ENCODE measurements around the gene CDT1.
"Not testable (repeated sequence)": the region's sequence is repeated elsewhere in the genome, so short reads cannot be mapped to it uniquely, and the experiment has no call there.

Gene CDT1

GRCh38 chr16:88769617-88770460 lies 33.8 kb upstream of the CDT1 start:
- no peak for DNase-seq

GRCh38 chr16:88770461-88771293 lies 32.9 kb upstream of the CDT1 start:
- DNase-seq = no peak

- no peak for DNase-seq
Observed at GRCh38 chr16:88771294-88771772, 32.3 kb upstream of the CDT1 start.

GRCh38 chr16:88771781-88772180 lies 31.8 kb upstream of the CDT1 start:
- not testable (repeated sequence) for DNase-seq

- DNase-seq = no peak
Observed at GRCh38 chr16:88772871-88773811, 30.4 kb upstream of the CDT1 start.

- no peak for DNase-seq
Observed at GRCh38 chr16:88773812-88774291, 29.7 kb upstream of the CDT1 start.

- no peak for DNase-seq
Observed at GRCh38 chr16:88774544-88775393, 28.8 kb upstream of the CDT1 start.

GRCh38 chr16:88775825-88776224 lies 27.8 kb upstream of the CDT1 start:
- no peak for DNase-seq

- DNase-seq = no peak
Observed at GRCh38 chr16:88777471-88778270, 25.9 kb upstream of the CDT1 start.

GRCh38 chr16:88778271-88778525 lies 25.4 kb upstream of the CDT1 start:
- DNase-seq = no peak

- no peak for DNase-seq
Observed at GRCh38 chr16:88778541-88779065, 25.0 kb upstream of the CDT1 start.

GRCh38 chr16:88779406-88780141 lies 24.0 kb upstream of the CDT1 start:
- DNase-seq = no peak

- DNase-seq = no peak
Observed at GRCh38 chr16:88780142-88781062, 23.2 kb upstream of the CDT1 start.

- DNase-seq = no peak
Observed at GRCh38 chr16:88781140-88782077, 22.2 kb upstream of the CDT1 start.

GRCh38 chr16:88782454-88783390 lies 20.9 kb upstream of the CDT1 start:
- no peak for DNase-seq

- no peak for DNase-seq
Observed at GRCh38 chr16:88783391-88784073, 20.1 kb upstream of the CDT1 start.

All from NCI-H1105 treated with DMSO at 0.1 percent for 48 hours (cell line).